GM15510 (cell line): ENCODE data around the gene SNTA1.

ENCODE experiments used
- POLR2A ChIP-seq: IDR thresholded peaks from 3 replicates; pipeline ENCODE4 v1.6.1; 2011; ENCODE audit warnings: borderline replicate concordance; ENCODE audit not compliant: insufficient read length; ENCODE audit errors: extremely low read depth

SNTA1 gene

DNA sequence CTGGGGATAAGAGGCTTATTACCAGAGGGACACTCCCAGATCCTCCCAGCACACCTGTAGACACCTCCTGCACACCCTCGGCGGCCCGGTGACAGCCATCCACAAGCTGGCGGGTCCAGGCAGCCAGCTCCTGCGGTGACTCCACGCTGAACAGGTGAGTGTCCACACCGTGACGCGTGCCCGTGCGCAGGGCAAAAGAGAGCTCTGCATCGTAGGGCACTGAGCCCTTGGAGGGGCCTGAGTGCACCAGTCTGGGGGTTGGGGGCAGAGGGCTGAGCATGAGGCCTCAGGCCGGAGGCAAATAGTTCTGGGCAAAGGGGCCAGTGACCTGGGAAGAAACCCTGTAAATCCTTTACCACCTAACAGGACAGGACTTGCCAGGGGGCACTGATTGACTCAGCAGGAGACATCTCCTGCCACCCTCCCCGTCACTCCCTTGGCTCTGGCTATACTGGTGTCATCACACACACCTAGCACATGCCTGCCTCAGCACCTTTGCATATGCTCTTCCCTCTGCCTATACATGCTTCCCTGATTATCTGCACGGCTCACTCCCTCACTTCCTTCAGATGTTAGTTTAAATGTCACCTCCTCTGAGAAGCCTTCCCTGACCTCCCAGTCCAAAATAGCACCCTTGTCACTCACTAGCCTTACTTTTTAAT, 33.4 kb downstream of the SNTA1 start:
- TF ChIP-seq POLR2A = no peak

DNA sequence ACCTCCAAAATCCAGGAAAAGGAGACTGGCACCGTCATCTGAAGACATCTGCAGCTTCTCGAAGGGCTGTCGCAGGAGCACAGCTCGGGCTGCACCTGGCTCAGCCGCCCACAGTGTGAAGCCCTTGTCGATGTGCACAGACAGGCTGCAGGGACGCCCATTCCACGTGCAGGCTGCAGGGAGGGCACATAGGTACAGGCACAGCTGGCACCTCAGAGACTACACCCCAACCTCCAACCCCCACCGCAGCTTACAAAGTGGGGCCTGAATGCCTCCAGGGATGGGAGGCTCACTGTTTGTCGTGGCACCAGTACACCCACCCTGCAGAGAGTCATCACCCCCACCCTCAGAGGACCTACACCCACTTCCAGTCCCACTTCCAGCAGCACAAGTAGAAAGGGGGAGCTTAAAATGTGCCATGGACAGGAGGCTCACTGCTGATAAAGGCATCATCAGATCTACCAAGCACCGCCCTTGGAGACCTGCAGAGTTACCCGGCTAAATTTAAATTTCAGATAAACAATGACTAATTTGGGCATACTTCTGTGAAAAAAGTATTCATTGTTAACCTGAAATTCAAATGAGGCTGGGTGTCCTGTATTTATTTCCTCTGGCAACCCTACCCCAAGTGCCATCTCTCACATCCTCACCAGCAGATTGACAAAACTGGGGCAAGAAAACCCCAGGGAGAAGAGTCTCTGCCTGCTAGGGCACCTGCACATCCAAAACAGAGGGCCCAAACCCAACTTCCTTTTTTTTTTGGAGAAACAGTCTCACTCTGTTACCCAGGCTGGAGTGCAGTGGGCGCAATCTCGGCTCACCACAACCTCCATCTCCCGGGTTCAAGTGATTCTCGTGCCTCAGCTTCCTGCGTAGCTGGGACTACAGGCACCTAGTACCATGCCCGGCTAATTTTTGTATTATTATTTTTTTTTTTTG, 34.6 kb downstream of the SNTA1 start:
- no peak for TF ChIP-seq POLR2A

DNA sequence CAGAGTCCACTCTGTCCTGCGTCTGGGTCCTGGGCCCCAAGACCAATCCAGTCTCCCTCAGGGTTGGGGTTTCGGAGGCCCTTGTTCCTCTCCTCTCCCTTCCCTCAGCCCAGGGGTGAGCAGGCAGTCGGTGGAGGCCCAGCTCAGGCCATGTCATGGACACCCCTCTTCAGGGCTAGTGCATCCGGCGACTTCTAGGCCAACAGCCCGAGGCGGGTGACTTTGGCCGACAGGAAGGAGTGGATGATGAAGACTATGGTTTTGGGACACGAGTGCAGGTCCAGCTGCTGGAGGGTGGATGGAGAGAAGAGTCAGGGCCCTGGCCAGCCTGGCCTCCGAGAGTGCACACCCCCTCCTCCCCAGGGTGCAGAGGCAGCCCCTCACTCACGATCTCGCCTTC, 35.2 kb downstream of the SNTA1 start:
- no peak for TF ChIP-seq POLR2A

DNA sequence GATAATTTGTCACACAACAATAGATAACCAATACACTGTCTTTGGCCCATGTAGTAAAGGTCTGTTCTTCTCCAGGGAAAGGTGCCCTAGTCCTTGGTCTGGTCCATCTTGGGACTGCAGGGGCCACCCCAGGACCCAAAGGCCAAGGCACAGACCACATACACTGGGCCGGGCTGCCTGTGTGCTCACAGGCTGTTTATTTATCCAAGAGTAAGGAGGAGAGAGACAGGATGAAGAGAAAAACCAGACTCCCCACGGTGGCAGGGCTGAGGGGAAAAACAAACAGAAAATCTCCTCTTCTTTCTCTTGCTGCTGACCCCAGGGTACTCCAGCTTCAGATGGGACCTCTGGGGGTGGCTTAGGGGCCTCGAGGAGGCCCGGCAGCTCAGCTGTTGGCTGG, 35.8 kb downstream of the SNTA1 start:
- no peak for TF ChIP-seq POLR2A

DNA sequence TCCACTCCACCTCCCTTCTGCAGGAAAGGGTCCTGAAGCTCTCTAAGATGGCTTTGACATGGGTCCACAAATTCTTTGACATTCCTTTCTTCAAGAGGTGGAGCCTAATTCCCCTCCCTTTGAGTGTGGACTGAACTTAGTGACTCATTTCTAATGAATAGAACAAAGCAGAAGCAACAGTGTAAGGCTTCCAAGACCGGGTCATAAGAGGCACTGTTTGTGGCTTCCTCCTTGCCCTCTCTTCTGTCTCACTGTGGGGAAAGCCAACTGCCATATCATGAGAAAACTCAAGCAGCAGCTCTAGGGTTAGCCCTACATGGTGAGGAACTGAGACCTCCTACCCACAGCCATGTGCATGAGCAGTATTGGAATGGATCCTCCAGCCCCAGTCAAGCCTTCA, 36.3 kb downstream of the SNTA1 start:
- TF ChIP-seq POLR2A = no peak

DNA sequence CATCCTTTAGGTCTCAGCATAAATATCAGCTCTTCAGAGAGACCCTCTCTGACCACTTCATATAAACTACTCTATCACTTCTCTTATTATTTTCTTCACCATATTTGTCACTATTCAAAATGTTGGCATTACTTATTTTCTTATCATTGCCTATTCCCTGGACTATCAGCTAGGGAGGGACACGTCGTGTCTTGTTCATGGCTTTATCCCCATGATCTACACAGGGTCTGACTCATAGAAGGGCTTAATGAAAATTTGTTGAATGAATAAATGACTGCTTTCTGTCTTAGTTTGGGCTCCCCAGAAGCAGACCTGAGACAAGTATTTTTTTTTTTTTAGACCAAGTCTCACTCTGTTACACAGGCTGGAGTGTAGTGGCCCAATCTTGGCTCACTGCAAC, 39.3 kb downstream of the SNTA1 start:
- TF ChIP-seq POLR2A = no peak

DNA sequence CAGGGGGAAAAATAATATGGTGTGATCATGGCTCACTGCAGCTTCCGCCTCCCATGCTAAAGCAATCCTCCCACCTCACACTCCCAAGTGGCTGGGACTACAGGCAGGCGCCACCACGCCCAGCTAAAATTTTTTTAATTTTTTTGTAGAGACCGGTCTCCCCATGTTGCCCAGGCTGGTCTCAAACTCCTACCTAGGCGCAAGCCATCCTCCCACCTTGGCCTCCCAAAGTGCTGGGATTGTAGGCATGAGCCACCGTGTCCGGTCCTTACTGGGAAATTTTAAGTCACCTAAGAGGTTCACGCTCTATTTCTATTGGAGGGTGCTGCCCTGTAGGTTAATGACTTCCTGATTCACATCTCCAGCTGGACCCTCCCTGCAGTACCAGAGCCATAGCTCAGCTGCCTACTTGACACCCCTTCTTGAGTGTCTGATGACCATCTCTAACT, 41.6 kb downstream of the SNTA1 start:
- TF ChIP-seq POLR2A = no peak

DNA sequence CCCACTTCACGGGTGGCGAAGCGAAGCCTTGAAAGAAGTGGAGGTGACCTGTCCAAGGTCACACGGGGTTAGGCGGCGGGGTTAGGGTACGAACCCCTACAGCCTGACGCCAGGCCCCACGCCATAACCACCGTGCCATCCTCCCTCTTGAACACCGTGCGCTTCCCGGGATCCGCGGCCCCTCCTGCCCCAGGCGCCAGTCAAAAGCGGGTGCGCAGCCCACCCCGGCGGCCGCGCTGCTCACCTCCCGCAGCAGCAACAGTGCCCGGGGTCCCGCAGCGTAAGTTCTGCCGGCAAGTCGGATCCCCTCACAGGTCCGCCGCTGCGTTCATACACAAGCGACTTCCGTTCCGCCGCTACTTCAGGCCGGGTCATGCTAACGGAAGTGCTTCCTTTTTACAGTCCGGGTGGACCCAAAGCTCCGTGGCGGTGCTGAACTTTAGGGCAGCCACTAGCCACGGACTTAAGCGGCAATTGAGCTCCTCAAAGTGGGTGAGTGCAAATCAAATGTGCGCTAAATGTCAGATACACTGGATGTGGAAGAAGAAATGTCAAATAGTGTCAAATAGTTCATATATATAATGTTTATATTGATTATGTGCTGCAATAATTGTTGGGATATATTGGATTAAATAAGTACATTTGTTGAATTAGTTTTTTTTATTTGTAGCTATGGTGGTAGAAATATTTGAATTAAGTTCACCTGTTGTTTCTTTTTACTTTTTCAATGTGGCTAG, 42.2 kb downstream of the SNTA1 start, which contains the start of gene CDK5RAP1:
Gene CDK5RAP1, minus strand, starts transcription at position 336 of the 737 bp plus-strand sequence. CDS start 4,455 bp downstream, outside the sequence.
- peak; percentile 88 for TF ChIP-seq POLR2A

DNA sequence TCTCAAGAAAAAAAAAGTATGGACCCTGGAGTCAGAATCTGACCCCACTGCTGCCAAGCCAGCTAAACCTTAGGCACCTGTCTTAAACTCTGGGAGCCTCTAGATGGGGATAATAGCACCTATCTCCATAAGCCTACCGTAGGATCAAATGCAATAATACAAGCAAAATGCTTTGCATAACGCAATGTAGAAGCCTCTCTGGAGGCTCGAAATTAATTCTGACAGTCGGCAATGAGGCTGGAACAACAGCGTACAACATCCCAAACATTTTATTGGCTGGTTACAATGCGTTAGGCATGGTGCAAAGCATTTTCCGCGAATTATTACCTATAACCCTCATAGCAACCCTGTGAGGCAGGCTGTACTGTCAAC, 42.8 kb downstream of the SNTA1 start:
- TF ChIP-seq POLR2A = no peak

DNA sequence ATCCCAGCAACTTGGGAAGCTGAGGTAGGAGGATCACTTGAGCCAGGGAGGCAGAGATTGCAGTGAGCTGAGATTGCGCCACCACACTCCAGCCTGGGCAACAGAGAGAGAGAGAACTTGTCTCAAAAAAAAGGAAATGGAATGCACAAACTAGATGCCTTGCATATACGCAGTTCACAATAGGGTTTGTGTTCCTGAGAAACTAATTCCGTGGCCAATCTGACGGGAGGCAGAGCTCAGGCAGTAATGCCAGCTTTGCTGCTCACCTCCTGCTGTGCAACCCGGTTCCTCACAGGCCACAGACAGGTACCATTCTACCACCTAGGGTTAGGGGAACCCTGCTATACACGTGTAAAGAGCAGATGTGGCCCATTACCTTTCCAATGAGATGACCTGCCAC, 43.6 kb downstream of the SNTA1 start:
- TF ChIP-seq POLR2A = no peak

DNA sequence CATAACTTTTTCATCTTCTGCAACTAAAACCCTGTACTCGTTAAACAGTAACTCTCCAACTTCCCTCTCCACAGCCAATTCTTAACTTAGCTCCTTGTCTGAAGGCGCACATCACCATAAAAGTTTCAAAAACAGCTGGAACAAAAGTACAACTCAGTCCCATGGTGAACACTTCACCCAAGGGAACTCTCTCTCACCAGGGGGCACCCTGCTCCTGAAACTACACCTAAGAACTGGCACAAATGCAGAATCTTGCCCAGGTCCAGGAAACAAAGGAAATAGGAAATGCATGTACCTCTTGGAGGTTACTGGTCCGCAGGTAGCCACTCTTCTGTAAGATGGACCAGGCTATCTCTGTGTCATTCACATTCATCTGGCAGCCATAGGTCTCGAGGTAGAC, 48.8 kb downstream of the SNTA1 start:
- no peak for TF ChIP-seq POLR2A

DNA sequence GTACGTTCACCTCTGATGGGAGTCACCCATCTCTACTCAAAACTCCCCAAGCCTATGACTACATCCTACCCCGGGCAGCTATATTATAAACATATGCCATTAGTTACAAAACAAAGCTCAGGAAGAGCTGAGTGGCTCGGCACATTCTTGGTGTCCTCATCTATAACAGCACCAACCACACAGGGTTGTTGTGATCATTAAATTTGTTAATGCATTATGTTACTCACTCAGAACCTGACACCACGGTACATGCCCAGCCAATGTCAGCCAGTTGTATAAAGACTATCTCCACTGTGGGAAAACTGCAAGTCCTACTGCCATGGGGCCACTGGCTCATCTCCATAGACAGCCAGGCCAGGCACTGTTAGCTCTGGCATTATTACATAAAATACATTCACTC, 50.0 kb downstream of the SNTA1 start:
- TF ChIP-seq POLR2A = no peak

DNA sequence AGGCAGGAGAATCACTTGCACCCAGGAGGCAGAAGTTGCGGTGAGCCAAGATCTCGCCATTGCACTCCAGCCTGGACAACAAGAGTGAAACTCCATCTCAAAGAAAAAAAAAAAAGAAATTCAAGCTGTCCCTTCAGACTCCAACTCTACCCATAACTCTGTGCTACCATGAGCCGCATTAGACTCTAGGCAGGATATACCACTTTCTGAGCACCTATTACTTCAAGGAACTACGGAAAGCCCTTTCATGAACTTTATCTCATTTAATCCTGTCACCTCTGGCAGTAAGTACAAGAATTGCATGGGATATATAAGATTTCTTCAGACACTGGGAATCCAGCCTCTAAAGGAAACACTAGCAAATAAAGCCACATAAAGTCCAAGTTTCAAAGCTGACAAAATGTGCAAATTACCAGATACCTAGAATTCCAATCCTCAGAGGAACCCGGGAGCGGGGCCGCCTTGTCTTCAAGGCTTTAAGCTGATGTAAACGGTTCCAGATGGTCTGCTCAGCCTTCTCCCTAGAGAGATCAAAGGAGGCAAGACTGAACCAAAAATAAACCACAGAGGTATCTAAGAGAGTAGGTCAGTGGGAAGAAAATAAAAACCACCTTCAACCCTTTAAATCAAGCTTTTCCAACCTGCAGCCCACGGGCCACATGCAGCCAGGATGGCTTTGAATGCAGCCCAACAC, 51.7 kb downstream of the SNTA1 start:
- TF ChIP-seq POLR2A = no peak

DNA sequence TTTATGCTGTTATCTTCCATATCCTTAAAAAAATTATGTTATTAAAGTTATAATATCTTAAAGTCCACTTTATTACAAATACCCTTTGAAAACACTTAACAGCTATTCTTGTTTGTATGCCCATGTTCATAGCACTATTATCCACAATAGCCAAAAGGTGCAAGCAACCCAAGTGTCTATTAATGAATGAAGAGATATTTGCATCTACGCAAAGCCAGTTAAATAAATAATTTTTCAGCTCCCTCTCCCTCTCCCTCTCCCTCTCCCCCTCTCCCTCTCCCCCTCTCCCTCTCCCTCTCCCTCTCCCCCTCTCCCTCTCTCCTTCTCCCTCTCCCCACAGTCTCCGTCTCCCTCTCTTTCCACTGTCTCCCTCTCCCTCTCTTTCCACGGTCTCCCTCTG, 55.3 kb downstream of the SNTA1 start:
- no peak for TF ChIP-seq POLR2A
